H1 (cell line): ENCODE measurements around the gene EXOC6. TPM values are rescaled to one million over a fixed set of nuclear protein-coding genes. Genes with fewer than 3 reads are reported as not detected.

Source experiments
- CTCF ChIA-PET: fragments of 300-600 bp; sonication (Branson Sonifier 250); formaldehyde crosslinking; loops from one replicate; lab custom pipeline; 2021; ENCODE audit not compliant: partially characterized antibody; lab: Charles Lee
- POLR2A ChIA-PET: fragments of 300-600 bp; sonication (Branson Sonifier 250); formaldehyde crosslinking; loops from one replicate; lab custom pipeline; 2021; ENCODE audit warnings: inconsistent platforms; ENCODE audit not compliant: partially characterized antibody; lab: Charles Lee
- DNase-seq, 2 experiments: peaks; one replicate each; pipeline versions ENCODE4 v3.0.0 to v3.0.0-alpha.2; 2010 to 2022; ENCODE audit warnings: low spot score in 2 of 2, low read depth in 1 of 2, mixed read lengths in 1 of 2
- FAIRE-seq: peaks from 2 replicates; lab custom pipeline; 2011; peaks lifted over from hg19 to GRCh38; lab: Jason Lieb, UNC
- H2AFZ ChIP-seq: 2 replicates; pipeline ENCODE4 v1.8.1; 2012; ENCODE audit warnings: low read length, inconsistent platforms
- H2AK5ac ChIP-seq: 2 replicates; pipeline ENCODE4 v1.6.1; 2013; ENCODE audit warnings: low read depth, low read length
- H2BK120ac ChIP-seq: replicated peaks from 2 replicates; pipeline ENCODE3; 2013; ENCODE audit warnings: low read depth, low read length, inconsistent platforms
- H2BK12ac ChIP-seq: 2 replicates; pipeline ENCODE4 v1.6.1; 2013; ENCODE audit warnings: low read depth, low read length
- H2BK15ac ChIP-seq: 2 replicates; pipeline ENCODE4 v1.6.1; 2013; ENCODE audit warnings: low read length
- H2BK20ac ChIP-seq: 2 replicates; pipeline ENCODE4 v1.6.1; 2013; ENCODE audit warnings: low read length
- H2BK5ac ChIP-seq: 2 replicates; pipeline ENCODE4 v1.6.1; 2013; ENCODE audit warnings: low read depth, low read length
- H3K14ac ChIP-seq: 2 replicates; pipeline ENCODE4 v1.6.1; 2013; ENCODE audit warnings: inconsistent platforms; ENCODE audit not compliant: insufficient read length
- H3K18ac ChIP-seq: 2 replicates; pipeline ENCODE4 v1.6.1; 2013; ENCODE audit warnings: low read length; ENCODE audit errors: extremely low read depth
- H3K23ac ChIP-seq: 2 replicates; pipeline ENCODE4 v1.6.1; 2013; ENCODE audit warnings: inconsistent platforms; ENCODE audit not compliant: insufficient read length
- H3K23me2 ChIP-seq: 2 replicates; pipeline ENCODE4 v1.6.1; 2013; ENCODE audit warnings: low read depth, low read length
- H3K27ac ChIP-seq: 2 replicates; pipeline ENCODE4 v1.6.1; 2011; ENCODE audit warnings: low read depth, low read length, inconsistent platforms
- H3K27me3 ChIP-seq, 4 experiments: replicated peaks in 1 of 4; 1 replicate in 1 of 4; 2 replicates in 3 of 4; pipeline versions ENCODE4 v1.6.1 to v1.8.1; 2011 to 2013; ENCODE audit warnings: low read length in 3 of 4, mild to moderate bottlenecking in 3 of 4, inconsistent platforms in 2 of 4, mixed read lengths in 2 of 4, moderate library complexity in 1 of 4; ENCODE audit not compliant: control insufficient read depth in 3 of 4, insufficient read depth in 3 of 4; ENCODE audit errors: extremely low read depth in 1 of 4
- H3K36me3 ChIP-seq, 4 experiments: 2 replicates each; pipeline versions ENCODE4 v1.6.1 to v1.8.1; 2011 to 2013; ENCODE audit warnings: mild to moderate bottlenecking in 4 of 4, low read length in 3 of 4, moderate library complexity in 2 of 4, control low read depth in 1 of 4, inconsistent platforms in 1 of 4; ENCODE audit not compliant: insufficient read depth in 4 of 4, control insufficient read depth in 2 of 4
- H3K4ac ChIP-seq: replicated peaks from 2 replicates; pipeline ENCODE3; 2013; ENCODE audit warnings: low read length, low read depth, mixed read lengths, inconsistent platforms; ENCODE audit not compliant: insufficient read length
- H3K4me1 ChIP-seq, 4 experiments: replicated peaks in 1 of 4; 1 replicate in 1 of 4; 2 replicates in 3 of 4; pipeline versions ENCODE4 v1.6.1 to v1.8.1; 2011 to 2013; ENCODE audit warnings: low read length in 3 of 4, inconsistent platforms in 2 of 4, mixed read lengths in 1 of 4; ENCODE audit not compliant: insufficient read depth in 4 of 4, control insufficient read depth in 3 of 4
- H3K4me2 ChIP-seq, 2 experiments: 2 replicates each; pipeline versions ENCODE4 v1.6.1 to v1.8.1; 2011 to 2013; ENCODE audit warnings: low read depth in 2 of 2, low read length in 2 of 2, control low read depth in 1 of 2, inconsistent platforms in 1 of 2, mild to moderate bottlenecking in 1 of 2; ENCODE audit not compliant: insufficient read depth in 1 of 2
- H3K4me3 ChIP-seq, 4 experiments: fragments of 200-600, 300-600 bp in 1 of 4; sonication (generic), shearing (Covaris generic), sonication (Bioruptor Twin) in 1 of 4; 2 replicates each; pipeline versions ENCODE4 v1.5.1 to v1.8.1; 2011 to 2016; ENCODE audit warnings: low read length in 4 of 4, low read depth in 3 of 4, control low read depth in 2 of 4, inconsistent platforms in 2 of 4, mild to moderate bottlenecking in 2 of 4, mixed read lengths in 1 of 4, moderate library complexity in 1 of 4; ENCODE audit not compliant: insufficient read depth in 2 of 4; ENCODE audit errors: extremely low read depth in 1 of 4
- H3K56ac ChIP-seq: replicated peaks from 2 replicates; pipeline ENCODE3; 2013; ENCODE audit warnings: low read depth, mild to moderate bottlenecking, mixed read lengths, low read length, inconsistent platforms; ENCODE audit not compliant: insufficient read length
- H3K79me1 ChIP-seq: 2 replicates; pipeline ENCODE4 v1.6.1; 2013; ENCODE audit warnings: low read depth, low read length, control low read depth
- H3K79me2 ChIP-seq, 2 experiments: 2 replicates each; pipeline versions ENCODE4 v1.6.1 to v1.8.1; 2012 to 2013; ENCODE audit warnings: low read length in 2 of 2, mild to moderate bottlenecking in 2 of 2, inconsistent platforms in 1 of 2; ENCODE audit not compliant: insufficient read depth in 2 of 2, control insufficient read depth in 1 of 2
- H3K9ac ChIP-seq, 4 experiments: replicated peaks in 1 of 4; 1 replicate in 1 of 4; 2 replicates in 3 of 4; pipeline versions ENCODE4 v1.6.1 to v1.8.1; 2011 to 2013; ENCODE audit warnings: low read depth in 3 of 4, low read length in 3 of 4, control low read depth in 2 of 4, mild to moderate bottlenecking in 2 of 4, moderate library complexity in 2 of 4, inconsistent platforms in 1 of 4; ENCODE audit errors: extremely low read depth in 1 of 4
- H3K9me3 ChIP-seq, 2 experiments: 2 replicates each; pipeline versions ENCODE4 v1.6.1 to v1.8.1; 2012 to 2013; ENCODE audit warnings: mild to moderate bottlenecking in 2 of 2, moderate library complexity in 2 of 2, control low read depth in 1 of 2, inconsistent platforms in 1 of 2, low read depth in 1 of 2, low read length in 1 of 2, mixed read lengths in 1 of 2; ENCODE audit not compliant: insufficient read depth in 2 of 2
- H4K20me1 ChIP-seq, 2 experiments: replicated peaks in 1 of 2; 2 replicates each; pipeline versions ENCODE3 to v1.8.1; 2011 to 2013; ENCODE audit warnings: inconsistent platforms in 2 of 2, low read length in 2 of 2, mild to moderate bottlenecking in 1 of 2; ENCODE audit not compliant: insufficient read depth in 2 of 2, control insufficient read depth in 1 of 2
- H4K5ac ChIP-seq: 2 replicates; pipeline ENCODE4 v1.6.1; 2013; ENCODE audit warnings: low read length, low read depth, mixed read lengths, inconsistent platforms; ENCODE audit not compliant: insufficient read length
- H4K8ac ChIP-seq: 2 replicates; pipeline ENCODE4 v1.8.0; 2013; ENCODE audit warnings: mild to moderate bottlenecking, moderate library complexity, low read length, inconsistent platforms; ENCODE audit not compliant: insufficient read depth; ENCODE audit errors: extremely low read depth
- H4K91ac ChIP-seq: replicated peaks from 2 replicates; pipeline ENCODE3; 2013; ENCODE audit warnings: low read length, mixed read lengths, inconsistent platforms; ENCODE audit not compliant: insufficient read length
- CBX8 ChIP-seq: fragments of 300-800, 300-1000 bp; sonication (generic); IDR thresholded peaks from 2 replicates; pipeline ENCODE4 v1.7.1; 2016; ENCODE audit warnings: low read depth, low read length, borderline replicate concordance
- CEBPB ChIP-seq: IDR thresholded peaks from 2 replicates; pipeline ENCODE4 v1.6.1; 2012; ENCODE audit warnings: low read depth, low read length
- FOSL1 ChIP-seq: IDR thresholded peaks from 2 replicates; pipeline ENCODE4 v1.6.1; 2011; ENCODE audit warnings: mild to moderate bottlenecking, low read depth, low read length, moderate library complexity; ENCODE audit not compliant: insufficient read depth
- HDAC6 ChIP-seq: IDR thresholded peaks from one replicate; pipeline ENCODE4 v1.7.1; 2012; ENCODE audit warnings: low read depth, mild to moderate bottlenecking, inconsistent platforms, low read length, moderate library complexity
- MAFK ChIP-seq: IDR thresholded peaks from 2 replicates; pipeline ENCODE4 v1.6.1; 2012; ENCODE audit warnings: low read depth, mild to moderate bottlenecking, improper control_type of control experiment, low read length
- POLR2A ChIP-seq, 2 experiments: IDR thresholded peaks; 1 replicate in 1 of 2; 2 replicates in 1 of 2; pipeline ENCODE4 v1.6.1; 2011; ENCODE audit warnings: low read depth in 2 of 2, low read length in 2 of 2, mild to moderate bottlenecking in 2 of 2; ENCODE audit errors: control extremely low read depth in 1 of 2
- RAD21 ChIP-seq, 2 experiments: IDR thresholded peaks in 1 of 2; conservative IDR thresholded peaks in 1 of 2; 2 replicates each; pipeline ENCODE4 v1.6.1; 2011; ENCODE audit warnings: low read depth in 2 of 2, low read length in 2 of 2, improper control_type of control experiment in 1 of 2, inconsistent platforms in 1 of 2, mild to moderate bottlenecking in 1 of 2, moderate library complexity in 1 of 2
- RFX5 ChIP-seq: IDR thresholded peaks from 2 replicates; pipeline ENCODE4 v1.6.1; 2011; ENCODE audit warnings: low read depth, low read length, improper control_type of control experiment, borderline replicate concordance
- SIX5 ChIP-seq: IDR thresholded peaks from 2 replicates; pipeline ENCODE4 v1.6.1; 2011; ENCODE audit warnings: mild to moderate bottlenecking, low read depth, low read length
- TBP ChIP-seq: IDR thresholded peaks from 2 replicates; pipeline ENCODE4 v1.6.1; 2011; ENCODE audit warnings: low read depth, low read length, improper control_type of control experiment
- TEAD4 ChIP-seq: IDR thresholded peaks from 2 replicates; pipeline ENCODE4 v1.6.1; 2012; ENCODE audit warnings: low read depth, low read length, inconsistent platforms, mixed read lengths
- WGBS, 2 experiments: shearing (Covaris generic) in 1 of 2; methylation state at CpG; one replicate each; pipeline versions ENCODE4 v1.1.6 to v1.1.7; 2013 to 2015; ENCODE audit warnings: low lambda C conversion rate in 2 of 2, mixed read lengths in 2 of 2, inconsistent platforms in 1 of 2, low coverage in 1 of 2, missing lambda C conversion rate in 1 of 2; ENCODE audit not compliant: insufficient replicate concordance in 2 of 2, insufficient coverage in 1 of 2, insufficient read length in 1 of 2; ENCODE audit errors: extremely low coverage in 1 of 2, missing lambda C conversion rate in 1 of 2; 5-methylcytosine and 5-hydroxymethylcytosine counted together
- polyA plus RNA-seq, 7 experiments: library from polyadenylated mRNA; depleted of rRNA in 3 of 7; stranded (reverse) in 5 of 7; unstranded in 2 of 7; fragments of >200 nt in 5 of 7; fragments of 200-250 nt in 2 of 7; gene quantifications; 1 replicate in 5 of 7; 2 replicates in 1 of 7; 4 replicates in 1 of 7; pipeline versions ENCODE4 v1.2.1 to v1.2.3, GENCODE V29; 2011 to 2013; ENCODE audit warnings: missing spikeins in 2 of 7, mixed read lengths in 2 of 7
- total RNA-seq: library from RNA; stranded (reverse); fragmentation: NEBNext Ultra II Directional; extraction: Animal tissue kit (Norgen Biotek cat#: 25700); gene quantifications from 2 replicates; pipeline ENCODE4 v1.2.1, GENCODE V29; 2021
- TF ChIP-seq, protein P1 (sequence below): IDR thresholded peaks from 2 replicates; pipeline ENCODE4 v1.6.1; 2012; ENCODE audit warnings: inconsistent platforms

EXOC6 gene
- total and polyA plus RNA-seq, 2 of the 8 experiments (the other 6 are each of a cell fraction or from before 2014, with no cell fraction given), result 1.7 to 4.5 TPM

DNA sequence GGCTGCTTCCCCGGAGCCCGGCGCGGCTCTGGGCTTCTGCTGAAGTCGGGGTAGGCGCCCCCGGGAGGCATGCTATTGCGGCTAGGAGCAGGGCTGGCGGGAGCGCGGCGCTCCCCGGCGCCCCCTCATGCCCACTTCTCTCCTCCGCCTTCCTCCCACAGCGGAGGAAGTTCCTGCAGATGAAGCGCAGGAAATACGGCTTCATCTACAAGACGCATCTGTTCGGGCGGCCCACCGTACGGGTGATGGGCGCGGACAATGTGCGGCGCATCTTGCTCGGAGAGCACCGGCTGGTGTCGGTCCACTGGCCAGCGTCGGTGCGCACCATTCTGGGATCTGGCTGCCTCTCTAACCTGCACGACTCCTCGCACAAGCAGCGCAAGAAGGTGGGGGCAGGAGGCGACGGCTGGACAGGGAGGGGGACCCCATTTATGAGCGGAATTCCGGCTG is 225.9 kb downstream of the EXOC6 start:
- H4K20me1 ChIP-seq, result peaks cover 0 to 11% of the 10 kb centered on the region in 2 experiments
- peak overlapping the region; percentile 95 to 99 for H3K4me2 ChIP-seq
- no peak overlapping the region for H3K14ac ChIP-seq
- no peaks in the 10 kb centered on the region; a peak in 1 of 4 replicates for H3K79me2 ChIP-seq
- DNase-seq (no peak), FAIRE-seq (no peak)
- peak overlapping the region in 2 of 4 experiments; percentile 45 to 48; a peak in 2 of 7 replicates for H3K9ac ChIP-seq
- peaks cover 4 to 30% (median 25%) of the 10 kb centered on the region in 4 experiments for H3K4me1 ChIP-seq
- no peak overlapping the region for H2BK120ac ChIP-seq
- H2BK15ac ChIP-seq, result peak overlapping the region; percentile 81; the same call in 1 of the 2 replicates
- H3K4ac ChIP-seq, result no peak overlapping the region
- H4K8ac ChIP-seq, result peak overlapping the region; percentile 83
- H3K27me3 ChIP-seq, result peaks cover 66 to 79% (median 78%) of the 10 kb centered on the region in 4 experiments
- no peak overlapping the region for H4K5ac ChIP-seq
- peak overlapping the region; percentile 35; the same call in 1 of the 2 replicates for H2AFZ ChIP-seq
- H3K79me1 ChIP-seq, result no peaks in the 10 kb centered on the region
- peaks cover 16% of the 10 kb centered on the region for H3K23me2 ChIP-seq
- 1% methylated on average over 24 of the region's 40 CpGs; no CpG with 5 or more reads in 1 of the 2 experiments for WGBS, 2 experiments
- ChIA-PET CTCF (interaction anchor here (0.6 to 18.5 kb wide), 5 partner anchors 11 to 279 kb away, joined by 3 to 363 read pairs (median 9); partner anchors contain the start of gene CYP26C1), POLR2A (interaction anchor here (5.3 kb wide), 1 partner anchor 10 kb away, joined by 26 read pairs; no protein-coding TSS in a partner anchor)
- peak overlapping the region; percentile 66 to 83 (median 69) for H3K4me3 ChIP-seq
- no peak overlapping the region for H4K91ac ChIP-seq
- no peak overlapping the region for H3K56ac ChIP-seq
- peaks cover 0 to 38% (median 1%) of the 10 kb centered on the region in 4 experiments; a peak in 4 of 8 replicates for H3K36me3 ChIP-seq
- no peaks in the 10 kb centered on the region for H3K9me3 ChIP-seq
- peak overlapping the region; percentile 43; the same call in 1 of the 2 replicates for H2BK12ac ChIP-seq
- no peak overlapping the region for H2AK5ac ChIP-seq
- H3K23ac ChIP-seq, result no peak overlapping the region
- no peak overlapping the region for H3K27ac ChIP-seq
- H2BK5ac ChIP-seq, result peak overlapping the region; percentile 52; the same call in 1 of the 2 replicates
- peak overlapping the region; percentile 96; the same call in 1 of the 2 replicates for H3K18ac ChIP-seq
- peak overlapping the region; percentile 72; the same call in 1 of the 2 replicates for H2BK20ac ChIP-seq
- TF ChIP-seq RFX5 (no peak), HDAC6 (no peak), TEAD4 (no peak), MAFK (no peak), TBP (peak; percentile 33; the same call in 1 of the 2 replicates), FOSL1 (no peak), CEBPB (no peak), CBX8 (no peak; the same call in 1 of the 2 replicates), SIX5 (no peak), RAD21 (IDR thresholded peaks at IDR 0.05 in 1 of 2, conservative IDR thresholded peaks at IDR 0.05 in 1 of 2; ENCODE audit: low read depth in 2 of 2, low read length in 2 of 2) (no peak), POLR2A (IDR thresholded peaks at IDR 0.05; ENCODE audit: control extremely low read depth in 1 of 2, low read depth in 2 of 2, low read length in 2 of 2) (no peak)
- TF ChIP-seq, protein P1, sequence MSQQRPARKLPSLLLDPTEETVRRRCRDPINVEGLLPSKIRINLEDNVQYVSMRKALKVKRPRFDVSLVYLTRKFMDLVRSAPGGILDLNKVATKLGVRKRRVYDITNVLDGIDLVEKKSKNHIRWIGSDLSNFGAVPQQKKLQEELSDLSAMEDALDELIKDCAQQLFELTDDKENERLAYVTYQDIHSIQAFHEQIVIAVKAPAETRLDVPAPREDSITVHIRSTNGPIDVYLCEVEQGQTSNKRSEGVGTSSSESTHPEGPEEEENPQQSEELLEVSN, result no peak
